Peyer's patch (tissue), 4 donors: Measurements from ENCODE around the gene ANTKMT.
"Not testable (repeated sequence)": the region's sequence is repeated elsewhere in the genome, so short reads cannot be mapped to it uniquely, and the experiment has no call there.

Source experiments
- CTCF ChIP-seq, 6 experiments: fragments of 450-650 bp in 4 of 6; fragments of 200-600 bp in 2 of 6; sonication (generic) in 1 of 6; IDR thresholded peaks; one replicate each; pipeline ENCODE4 v1.5.1; 2017 to 2019; ENCODE audit warnings: antibody characterized with exemption in 6 of 6, mild to moderate bottlenecking in 3 of 6, moderate library complexity in 1 of 6
- POLR2A ChIP-seq, 2 donors: fragments of 450-650 bp; IDR thresholded peaks; one replicate each; pipeline ENCODE4 v1.5.1; 2017; ENCODE audit warnings: antibody characterized with exemption in 2 of 2, mild to moderate bottlenecking in 2 of 2, moderate library complexity in 2 of 2

- TF ChIP-seq CTCF, POLR2A (IDR thresholded peaks at IDR 0.05): not testable (repeated sequence)
Observed at GRCh38 chr16:742894-743293, 21.9 kb downstream of the ANTKMT start.
